ENCODE results near the gene FAM83F.

FAM83F gene

GRCh38 chr22:40036126-40036525 lies 41.4 kb downstream of the FAM83F start:
- DNase-seq (ENCODE audit: low spot score) = no peak

- peak; percentile 82 for DNase-seq (ENCODE audit: low spot score)
These were observed 42.0 kb downstream of the FAM83F start for GRCh38 chr22:40036591-40037225.

- no peak for DNase-seq (ENCODE audit: low spot score)
These were observed 42.6 kb downstream of the FAM83F start for GRCh38 chr22:40037320-40037719.

- no peak for DNase-seq (ENCODE audit: low spot score)
These were observed 44.8 kb downstream of the FAM83F start for GRCh38 chr22:40039482-40040115.

DNA sequence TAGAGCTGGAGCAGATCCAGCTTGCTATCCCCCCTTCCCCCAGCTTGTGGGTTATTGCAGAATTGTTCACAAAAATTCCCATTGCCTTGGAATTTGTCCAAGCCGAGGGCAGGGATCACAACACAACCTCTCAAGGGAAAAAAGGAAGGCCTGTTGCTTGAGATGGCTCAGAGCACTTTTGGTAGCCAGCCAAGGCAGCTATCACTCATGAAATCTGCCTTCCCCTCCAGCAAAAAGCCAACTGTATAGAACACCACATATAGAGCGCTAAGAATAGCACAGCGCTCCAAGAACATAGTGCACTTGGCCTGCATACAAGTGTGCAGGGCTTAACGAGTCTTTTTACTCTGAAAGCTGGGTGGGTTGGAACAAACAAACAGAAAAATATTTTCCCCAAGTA lies 46.2 kb downstream of the FAM83F start:
- DNase-seq (ENCODE audit: low spot score) = no peak

GRCh38 chr22:40041366-40042137 lies 46.8 kb downstream of the FAM83F start:
- no peak for DNase-seq (ENCODE audit: low spot score)

GRCh38 chr22:40042312-40042711 lies 47.6 kb downstream of the FAM83F start:
- DNase-seq (ENCODE audit: low spot score) = no peak

DNA sequence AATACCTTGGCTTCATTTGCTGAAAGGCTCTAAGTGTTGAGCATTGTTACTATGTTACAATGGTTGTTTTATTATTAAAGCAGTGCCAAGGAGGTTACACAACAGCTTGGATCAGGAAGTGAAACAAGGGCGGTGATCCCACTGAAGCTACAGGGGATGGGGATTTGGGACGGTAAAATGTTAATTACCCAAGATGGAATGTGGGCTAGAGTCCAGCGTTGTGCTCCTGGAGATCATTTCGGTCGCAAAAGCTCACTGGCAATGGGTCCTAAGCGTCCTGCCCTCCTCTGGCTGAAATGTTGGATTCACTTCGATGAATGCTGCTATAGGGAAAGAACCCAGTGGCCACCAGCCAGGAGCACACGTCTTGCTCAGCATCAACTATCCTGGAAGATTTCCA lies 48.3 kb downstream of the FAM83F start:
- no peak for DNase-seq (ENCODE audit: low spot score)

- no peak for DNase-seq (ENCODE audit: low spot score)
These were observed 49.0 kb downstream of the FAM83F start for GRCh38 chr22:40043793-40044101.

DNA sequence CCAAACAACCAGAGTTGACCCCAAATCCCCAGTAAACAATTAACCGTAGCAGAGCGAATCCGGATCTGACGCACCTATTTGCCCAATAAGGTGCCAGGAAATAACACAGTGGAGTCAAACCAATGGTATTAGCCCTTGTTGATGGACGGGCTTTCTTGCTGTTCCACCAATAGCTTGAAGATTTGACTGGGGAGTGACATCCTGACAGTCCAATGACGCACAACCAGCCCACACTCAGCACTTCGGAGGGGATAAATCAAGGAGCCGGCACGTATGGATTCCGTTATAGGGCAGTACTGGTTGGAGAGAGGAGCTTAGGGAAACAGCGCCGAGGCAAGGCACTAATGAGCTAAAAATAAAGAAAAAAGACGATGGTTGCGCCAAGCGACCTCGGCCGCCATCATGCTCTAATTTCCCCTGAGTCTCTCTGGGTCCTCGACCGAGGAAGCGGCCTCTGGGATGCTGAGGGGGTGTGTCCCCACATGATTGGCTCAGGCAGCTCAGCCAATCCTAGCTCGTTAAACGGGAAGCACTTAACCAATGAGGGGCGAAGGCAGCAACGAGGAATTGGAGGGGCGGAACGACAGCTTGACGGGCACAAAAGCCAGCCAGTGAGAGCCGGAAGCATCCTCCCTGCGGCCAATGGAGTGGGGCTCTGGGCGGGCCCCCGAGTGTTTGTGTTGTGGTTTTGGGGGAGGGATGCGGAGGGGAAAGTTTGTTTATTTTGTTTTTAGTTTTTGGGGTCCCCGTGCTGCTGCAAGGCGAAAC lies 49.5 kb downstream of the FAM83F start:
- peak; percentile 98 for DNase-seq (ENCODE audit: low spot score)

- DNase-seq (ENCODE audit: low spot score) = peak; percentile 75
These were observed 50.4 kb downstream of the FAM83F start for GRCh38 chr22:40044870-40045834.

- DNase-seq (ENCODE audit: low spot score) = no peak
These were observed 51.4 kb downstream of the FAM83F start for GRCh38 chr22:40046126-40046525.

DNA sequence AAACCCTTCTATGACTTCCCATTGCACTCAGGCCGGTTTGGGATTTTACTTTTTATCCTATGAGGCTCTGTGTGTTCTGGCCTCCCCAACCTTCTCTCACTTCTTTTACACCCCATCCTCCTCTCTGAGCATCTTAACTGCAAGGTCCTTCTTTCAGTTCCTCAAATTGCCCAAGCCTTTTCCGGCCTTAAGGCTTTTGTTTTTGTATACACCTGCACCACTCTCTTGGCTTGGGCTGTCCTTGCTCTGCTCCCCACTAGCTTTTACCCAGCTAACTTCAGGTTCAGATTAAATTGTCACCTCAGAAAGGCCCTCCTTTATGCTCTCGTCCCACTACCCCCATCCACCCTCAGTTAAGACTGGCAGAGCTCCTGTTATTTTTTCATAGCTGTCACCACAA lies 55.5 kb downstream of the FAM83F start:
- no peak for DNase-seq (ENCODE audit: low spot score)

- no peak for DNase-seq (ENCODE audit: low spot score)
These were observed 56.6 kb downstream of the FAM83F start for GRCh38 chr22:40051322-40051721.

- DNase-seq (ENCODE audit: low spot score) = no peak
These were observed 58.7 kb downstream of the FAM83F start for GRCh38 chr22:40053460-40053859.

GRCh38 chr22:40054486-40054885 lies 59.7 kb downstream of the FAM83F start:
- DNase-seq (ENCODE audit: low spot score) = no peak

DNA sequence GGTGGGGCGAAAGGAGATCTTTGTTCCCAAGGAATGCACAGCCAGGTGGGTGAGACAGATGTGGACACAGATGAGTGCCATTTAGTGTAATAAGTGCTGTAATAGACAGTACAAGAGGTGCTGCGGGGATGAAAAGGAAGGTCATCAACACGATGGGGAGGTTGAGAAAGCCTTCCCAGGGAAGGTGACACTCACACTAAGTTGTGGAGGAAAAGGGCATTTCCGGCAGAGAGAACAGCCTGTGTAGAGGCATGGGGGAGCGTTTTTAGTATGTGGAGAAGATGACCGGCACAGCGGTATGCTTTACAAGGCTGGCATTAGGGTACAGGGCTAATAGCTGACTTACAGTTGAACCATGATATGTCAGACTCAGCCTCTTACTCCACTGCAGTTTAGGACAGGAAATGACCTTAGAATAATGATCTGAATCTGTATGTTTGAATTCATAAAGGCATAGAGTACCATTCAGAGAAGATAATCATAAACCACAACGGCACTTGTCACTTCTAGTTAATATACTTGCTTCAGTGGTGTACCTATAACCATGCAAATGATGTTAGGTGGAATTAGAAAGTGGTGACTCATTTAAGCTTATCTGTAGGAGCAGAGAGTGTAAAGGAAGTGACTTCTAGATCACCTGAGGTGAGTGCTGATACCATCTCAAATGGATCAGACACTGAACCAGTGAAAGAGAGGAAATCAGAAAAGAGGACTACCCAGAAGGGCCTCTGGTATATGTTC lies 60.6 kb downstream of the FAM83F start:
- no peak for DNase-seq (ENCODE audit: low spot score)

- no peak for DNase-seq (ENCODE audit: low spot score)
These were observed 61.4 kb downstream of the FAM83F start for GRCh38 chr22:40056154-40056553.

- DNase-seq (ENCODE audit: low spot score) = no peak
These were observed 61.8 kb downstream of the FAM83F start for GRCh38 chr22:40056559-40056958.

DNA sequence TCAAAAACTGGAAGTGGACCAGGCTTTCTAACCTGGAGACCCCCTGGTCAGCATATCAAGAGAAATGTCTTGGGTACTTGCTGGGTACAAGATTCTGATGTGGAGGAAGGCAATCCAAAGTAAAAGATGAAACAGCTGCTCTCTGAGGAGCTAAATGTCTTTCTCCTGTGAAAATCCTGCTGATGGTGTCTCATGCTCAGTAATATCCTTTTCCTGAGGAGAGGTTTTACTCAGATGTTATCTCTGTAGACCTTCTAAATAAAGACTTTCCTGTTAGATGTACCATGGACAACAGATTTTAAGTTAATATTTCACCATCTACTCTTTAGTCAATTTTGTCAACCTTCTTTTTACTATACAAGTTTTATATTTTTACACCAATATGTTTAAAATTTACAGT lies 62.9 kb downstream of the FAM83F start:
- no peak for DNase-seq (ENCODE audit: low spot score)

DNA sequence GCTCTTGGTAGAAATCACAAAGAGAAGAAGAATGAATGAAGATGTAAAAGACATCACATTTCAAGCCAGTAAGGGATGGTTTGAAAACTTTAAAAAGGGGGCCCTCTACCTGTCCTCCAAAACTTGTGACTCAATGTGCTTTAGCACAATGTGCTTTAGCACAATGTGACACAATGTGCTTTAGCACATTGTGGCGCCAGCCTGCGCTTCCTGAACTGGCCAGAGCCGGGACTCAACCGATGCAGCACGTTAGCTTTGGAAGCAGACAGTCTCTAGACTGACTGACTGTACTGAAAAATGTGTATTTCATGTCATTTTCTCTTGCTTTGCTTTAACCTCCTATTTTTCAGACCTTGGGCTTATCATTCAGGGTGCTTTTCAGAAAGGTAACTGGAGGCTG lies 63.5 kb downstream of the FAM83F start:
- no peak for DNase-seq (ENCODE audit: low spot score)

All from ecto neural progenitor cell (in vitro differentiated cells).